ENCODE data around the gene CT47B1. TPM values are rescaled to one million over a fixed set of nuclear protein-coding genes. Genes with fewer than 3 reads are reported as not detected.

CT47B1 gene
- not detected in 5 replicates for total RNA-seq (2022; extraction: Qiagen RNA extraction; ENCODE audit: low read depth)

GRCh38 chrX:120875766-120876165 is at the start of gene CT47B1:
CT47B1 (minus strand) TSS chrX:120875866; CDS start chrX:120875670, 196 bp downstream.

Other genes starting within 250 kb of the CT47B1 start
- 20.0 to 41.9 TPM (median 35.1 TPM) in 5 replicates for gene C1GALT1C1, start 245.8 kb downstream of the CT47B1 start, total RNA-seq (2022; extraction: Qiagen RNA extraction; ENCODE audit: low read depth)
- not detected in 5 replicates for gene CT47A11, start 61.3 kb upstream of the CT47B1 start, total RNA-seq (2022; extraction: Qiagen RNA extraction; ENCODE audit: low read depth)
- gene CT47A10, start 66.2 kb upstream of the CT47B1 start, total RNA-seq (2022; extraction: Qiagen RNA extraction; ENCODE audit: low read depth): not detected in 5 replicates
- gene CT47A9, start 71.0 kb upstream of the CT47B1 start, total RNA-seq (2022; extraction: Qiagen RNA extraction; ENCODE audit: low read depth): not detected in 5 replicates
- not detected in 5 replicates for gene CT47A8, start 75.9 kb upstream of the CT47B1 start, total RNA-seq (2022; extraction: Qiagen RNA extraction; ENCODE audit: low read depth)
- gene CT47A7, start 80.7 kb upstream of the CT47B1 start, total RNA-seq (2022; extraction: Qiagen RNA extraction; ENCODE audit: low read depth): not detected in 5 replicates
- not detected in 5 replicates for gene CT47A6, start 85.6 kb upstream of the CT47B1 start, total RNA-seq (2022; extraction: Qiagen RNA extraction; ENCODE audit: low read depth)
- gene CT47A5, start 90.5 kb upstream of the CT47B1 start, total RNA-seq (2022; extraction: Qiagen RNA extraction; ENCODE audit: low read depth): not detected in 5 replicates
- not detected in 5 replicates for gene CT47A4, start 95.3 kb upstream of the CT47B1 start, total RNA-seq (2022; extraction: Qiagen RNA extraction; ENCODE audit: low read depth)
- not detected in 5 replicates for gene CT47A3, start 100.2 kb upstream of the CT47B1 start, total RNA-seq (2022; extraction: Qiagen RNA extraction; ENCODE audit: low read depth)
- not detected in 5 replicates for gene CT47A2, start 105.1 kb upstream of the CT47B1 start, total RNA-seq (2022; extraction: Qiagen RNA extraction; ENCODE audit: low read depth)
- not detected in 5 replicates for gene CT47A1, start 109.9 kb upstream of the CT47B1 start, total RNA-seq (2022; extraction: Qiagen RNA extraction; ENCODE audit: low read depth)
- 1.6 to 3.2 TPM (median 3.2 TPM) in 5 replicates for gene GLUD2, start 171.7 kb upstream of the CT47B1 start, total RNA-seq (2022; extraction: Qiagen RNA extraction; ENCODE audit: low read depth)

Measured in A549 treated with RU486 at 1 μM for 4 hours (cell line).